ENCODE results near the gene FAR1.

FAR1 gene

DNA sequence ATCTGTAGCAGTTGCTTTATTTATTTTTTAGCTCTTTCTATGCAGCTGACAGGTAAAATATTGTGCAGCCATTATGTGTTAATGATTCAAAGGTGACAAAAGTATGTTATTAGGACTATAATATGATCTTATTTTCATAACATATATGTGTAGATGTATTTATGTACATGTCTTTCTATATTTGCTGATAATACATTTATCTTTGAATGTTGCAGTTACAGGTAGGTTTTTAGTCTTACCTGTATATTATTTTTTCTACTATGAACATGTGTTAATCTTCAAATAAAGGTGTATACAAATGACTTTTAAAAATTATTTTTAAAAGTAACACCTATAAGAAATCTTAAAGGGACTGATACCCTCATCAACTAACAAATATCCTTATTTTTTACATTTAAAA lies 33.6 kb downstream of the FAR1 start:
- TF ChIP-seq CTCF (IDR thresholded peaks at IDR 0.05; ENCODE audit: low read length, missing control alignments): no peak
- no peak overlapping the region for H3K4me3 ChIP-seq (replicated peaks; ENCODE audit: low read depth, low read length)
- DNase-seq (ENCODE audit: low read depth): no peak

DNA sequence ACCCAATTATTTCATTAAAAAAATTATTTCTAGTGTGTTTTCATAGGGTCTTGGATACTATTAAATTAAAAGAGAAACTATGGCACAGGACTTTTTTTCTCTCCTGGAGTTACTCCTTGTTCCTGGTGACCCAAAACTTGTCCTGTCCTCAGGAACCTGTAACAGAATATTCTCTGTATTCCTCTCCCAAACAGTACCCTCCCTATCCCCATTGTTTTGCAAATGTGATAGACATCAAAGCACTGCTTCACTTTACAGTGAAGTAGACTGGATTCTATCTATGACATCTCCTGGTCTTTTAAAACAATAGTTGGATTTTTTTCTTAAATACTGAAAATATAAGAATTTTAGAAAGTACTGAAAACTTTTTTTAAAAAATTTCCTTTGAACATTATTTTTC lies 37.2 kb downstream of the FAR1 start:
- no peak for TF ChIP-seq CTCF (IDR thresholded peaks at IDR 0.05; ENCODE audit: low read length, missing control alignments)
- H3K4me3 ChIP-seq (replicated peaks; ENCODE audit: low read depth, low read length): no peak overlapping the region
- DNase-seq (ENCODE audit: low read depth): no peak

GRCh38 chr11:13713982-13714381 lies 45.5 kb downstream of the FAR1 start:
- H3K4me3 ChIP-seq (replicated peaks; ENCODE audit: low read depth, low read length): no peak overlapping the region
- TF ChIP-seq CTCF (IDR thresholded peaks at IDR 0.05; ENCODE audit: low read length, missing control alignments): no peak
- no peak for DNase-seq (ENCODE audit: low read depth)

- no peak for TF ChIP-seq CTCF (IDR thresholded peaks at IDR 0.05; ENCODE audit: low read length, missing control alignments)
- peak; percentile 76 for DNase-seq (ENCODE audit: low read depth)
Observed at GRCh38 chr11:13717331-13717730, 48.9 kb downstream of the FAR1 start.

GRCh38 chr11:13718394-13718793 lies 49.9 kb downstream of the FAR1 start:
- H3K4me3 ChIP-seq (replicated peaks; ENCODE audit: low read depth, low read length): no peak overlapping the region
- no peak for DNase-seq (ENCODE audit: low read depth)
- TF ChIP-seq CTCF (IDR thresholded peaks at IDR 0.05; ENCODE audit: low read length, missing control alignments): no peak

More at GRCh38 chr11:13717331-13717730, 48.9 kb downstream of the FAR1 start:
- no peak overlapping the region for H3K4me3 ChIP-seq (replicated peaks; ENCODE audit: low read depth, low read length)

GRCh38 chr11:13720940-13721339 lies 52.5 kb downstream of the FAR1 start:
- TF ChIP-seq CTCF (IDR thresholded peaks at IDR 0.05; ENCODE audit: low read length, missing control alignments): no peak
- DNase-seq (ENCODE audit: low read depth): no peak
- H3K4me3 ChIP-seq (replicated peaks; ENCODE audit: low read depth, low read length): no peak overlapping the region

- no peak overlapping the region for H3K4me3 ChIP-seq (replicated peaks; ENCODE audit: low read depth, low read length)
- DNase-seq (ENCODE audit: low read depth): peak; percentile 38
- no peak for TF ChIP-seq CTCF (IDR thresholded peaks at IDR 0.05; ENCODE audit: low read length, missing control alignments)
Observed at GRCh38 chr11:13721760-13722159, 53.3 kb downstream of the FAR1 start.
